Left kidney (tissue), 2 donors: ENCODE measurements around the gene ERVV-1. TPM values are rescaled to one million over a fixed set of nuclear protein-coding genes. Genes with fewer than 3 reads are reported as not detected.
A peak's percentile ranks its signal among the peaks of the same experiment; 100 is the strongest.
"Not testable (repeated sequence)": the region's sequence is repeated elsewhere in the genome, so short reads cannot be mapped to it uniquely, and the experiment has no call there.

Experiments
- DNase-seq: peaks from one replicate; pipeline ENCODE4 v3.0.0-alpha.2; 2013
- polyA plus RNA-seq: library from polyadenylated mRNA; unstranded; fragments of 120-200 nt; gene quantifications from one replicate; pipeline ENCODE4 v1.2.1, GENCODE V29; 2013; ENCODE audit not compliant: insufficient read length

The ERVV-1 gene
- polyA plus RNA-seq, 1 donor: 0.38 TPM

DNA sequence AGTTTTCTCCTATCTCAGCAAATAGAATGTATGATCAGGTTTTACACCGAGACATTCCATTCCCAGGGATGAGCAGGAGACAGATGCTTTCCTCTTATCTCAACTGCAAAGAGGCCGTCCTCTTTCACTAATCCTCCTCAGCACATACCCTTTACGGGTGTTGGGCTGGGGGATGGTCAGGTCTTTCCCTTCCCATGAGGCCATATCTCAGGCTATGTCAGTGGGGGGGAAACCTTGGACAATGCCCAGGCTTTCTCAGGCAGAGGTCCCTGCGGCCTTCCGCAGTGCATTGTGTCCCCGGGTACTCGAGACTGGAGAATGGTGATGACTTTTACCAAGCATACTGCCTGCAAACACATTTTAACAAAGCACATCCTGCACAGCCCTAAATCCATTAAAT lies 14.6 kb downstream of the ERVV-1 start:
- not testable (repeated sequence) for DNase-seq

DNA sequence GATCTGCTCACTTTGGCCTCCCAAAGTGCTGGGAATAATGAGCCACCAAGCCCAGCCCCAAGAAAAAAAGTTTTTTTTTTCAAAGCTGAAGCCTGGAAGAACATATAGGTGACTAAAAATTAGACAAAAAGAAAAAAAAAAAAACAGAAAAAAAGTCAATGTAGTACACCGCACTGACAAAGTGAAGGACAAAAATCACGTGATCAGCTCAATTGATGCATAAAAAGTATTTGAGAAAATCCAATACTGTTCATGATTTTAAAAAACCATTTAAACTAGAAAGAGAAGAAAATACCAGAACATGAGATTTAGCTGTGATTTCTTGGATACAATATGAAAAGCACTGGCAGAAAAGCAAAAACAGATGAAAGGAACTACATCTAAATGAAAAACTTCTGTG lies 20.3 kb downstream of the ERVV-1 start:
- no peak for DNase-seq

- DNase-seq: no peak
These were observed 21.4 kb downstream of the ERVV-1 start for GRCh38 chr19:53034948-53035675.

DNA sequence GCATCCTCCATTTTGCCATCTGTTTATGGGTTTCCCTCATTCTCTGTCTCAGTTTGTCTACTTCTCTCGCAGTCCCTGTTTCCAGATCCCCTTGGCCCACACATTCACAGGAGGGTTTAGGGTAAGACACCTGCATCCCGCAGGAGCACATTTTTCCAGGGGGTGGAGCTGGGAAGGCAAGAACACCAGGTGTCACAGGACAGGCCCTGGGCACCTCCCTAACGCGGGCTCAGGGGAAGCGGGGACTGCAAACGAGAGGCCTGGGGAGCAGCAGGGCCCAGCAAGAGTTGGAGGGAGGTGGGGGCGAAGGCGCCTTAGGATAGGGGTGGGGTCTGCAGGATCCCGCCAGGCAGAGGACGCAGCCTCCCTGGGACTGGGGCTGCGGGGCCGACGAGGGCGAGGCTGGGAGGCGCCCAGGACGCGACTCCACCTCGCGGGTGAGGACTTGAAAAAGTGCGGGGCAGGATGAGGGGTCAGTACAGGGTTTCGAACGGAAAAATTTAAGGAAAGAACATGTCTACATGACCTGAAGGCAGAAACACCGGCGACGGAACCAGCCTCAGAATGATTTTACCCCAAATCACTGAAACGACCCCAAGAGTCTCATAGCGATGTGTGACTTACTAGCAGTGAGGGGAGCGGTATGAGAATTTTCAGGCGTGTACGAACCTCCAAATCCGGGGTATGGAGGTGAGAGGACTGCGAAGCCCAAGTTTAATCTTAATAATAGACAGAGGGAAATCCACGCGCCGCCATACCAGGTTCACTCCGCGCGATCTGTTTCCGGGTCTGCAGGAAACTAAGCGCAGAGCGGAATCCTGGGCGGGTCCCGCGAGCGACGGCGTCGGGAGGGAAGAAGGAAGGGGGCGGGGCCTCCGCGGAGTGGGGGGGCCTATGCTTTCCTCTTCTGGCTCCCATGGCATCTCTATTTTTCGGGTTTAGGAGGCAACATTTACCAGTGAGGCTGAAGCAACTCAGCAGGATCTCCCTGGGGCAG lies 23.7 kb downstream of the ERVV-1 start:
- DNase-seq: peak; percentile 54

DNA sequence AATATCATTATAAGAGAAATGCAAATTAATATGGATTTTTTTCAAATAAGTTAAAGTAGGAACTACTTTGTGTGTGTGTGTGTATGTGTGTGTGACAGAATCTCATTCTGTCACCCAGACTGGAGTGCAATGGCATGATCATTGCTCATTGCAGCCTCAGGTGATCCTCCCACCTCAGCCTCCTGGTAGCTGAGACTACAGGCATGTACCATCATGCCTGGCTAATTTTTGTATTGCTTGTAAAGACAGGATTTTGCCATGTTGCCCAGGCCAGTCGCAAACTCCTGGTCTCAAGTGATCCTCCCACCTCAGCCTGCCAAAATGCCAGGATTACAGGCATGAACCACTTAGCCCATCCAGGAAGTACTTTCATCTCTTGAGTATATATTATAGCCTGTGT lies 27.6 kb downstream of the ERVV-1 start:
- DNase-seq: no peak

- DNase-seq: no peak
These were observed 31.8 kb downstream of the ERVV-1 start for GRCh38 chr19:53045536-53045935.

DNA sequence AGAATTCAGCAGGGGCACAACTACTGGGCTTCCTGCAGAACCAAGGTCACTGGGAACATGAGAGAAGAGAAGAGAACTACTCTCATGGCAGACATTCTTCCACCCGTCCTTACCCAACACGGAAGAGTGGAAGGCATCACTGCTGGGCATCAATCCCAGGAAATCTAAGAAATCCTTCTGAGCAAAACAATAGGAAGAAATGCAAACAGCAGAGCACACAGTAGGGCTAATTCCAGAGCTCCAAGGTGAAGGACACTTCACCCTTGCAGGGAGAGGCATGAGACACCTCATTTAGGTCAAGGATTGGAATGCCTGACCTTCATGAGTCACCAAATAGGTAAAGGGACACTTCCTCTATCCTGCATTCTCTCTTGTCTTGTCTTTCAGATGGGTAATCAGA lies 33.7 kb downstream of the ERVV-1 start:
- no peak for DNase-seq

- DNase-seq: no peak
These were observed 41.4 kb downstream of the ERVV-1 start for GRCh38 chr19:53055117-53055516.

GRCh38 chr19:53057904-53058580 lies 44.3 kb downstream of the ERVV-1 start:
- DNase-seq: peak; percentile 62

Other genes starting within 250 kb of the ERVV-1 start
- gene ZNF600, start 227.1 kb upstream of the ERVV-1 start, polyA plus RNA-seq: 9.2 TPM
- gene ZNF28, start 192.3 kb upstream of the ERVV-1 start, polyA plus RNA-seq: 21.1 TPM
- 57.9 TPM for gene ZNF468, start 156.3 kb upstream of the ERVV-1 start, polyA plus RNA-seq
- gene ZNF320, start 116.3 kb upstream of the ERVV-1 start, polyA plus RNA-seq: 56.9 TPM
- 14.8 TPM for gene ZNF888, start 90.5 kb upstream of the ERVV-1 start, polyA plus RNA-seq
- 18.3 TPM for gene ZNF816, start 51.0 kb upstream of the ERVV-1 start, polyA plus RNA-seq
- 0.33 TPM for gene ERVV-2, start 30.8 kb downstream of the ERVV-1 start, polyA plus RNA-seq
- 85.2 TPM for gene ZNF160, start 89.5 kb downstream of the ERVV-1 start, polyA plus RNA-seq
- 27.3 TPM for gene ZNF415, start 119.0 kb downstream of the ERVV-1 start, polyA plus RNA-seq
- 17.3 TPM for gene ZNF347, start 145.1 kb downstream of the ERVV-1 start, polyA plus RNA-seq
- 11.7 TPM for gene ZNF665, start 179.4 kb downstream of the ERVV-1 start, polyA plus RNA-seq
- 64.3 TPM for gene ZNF677, start 241.0 kb downstream of the ERVV-1 start, polyA plus RNA-seq
- 0.12 TPM for gene VN1R2, start 244.4 kb downstream of the ERVV-1 start, polyA plus RNA-seq